Body of pancreas (tissue), 4 donors: Measurements from ENCODE around the gene OR2V1. TPM values are rescaled to one million over a fixed set of nuclear protein-coding genes. Genes with fewer than 3 reads are reported as not detected.

Experiments used
- ATAC-seq: fragments of 150-250 bp; one replicate; pipeline ENCODE4 v1.9.1; 2016
- DNase-seq, 4 donors: peaks; one replicate each; pipeline ENCODE4 v3.0.0-alpha.2; 2019
- H3K27ac ChIP-seq, 4 donors: fragments of 200-600 bp; sonication (generic); 1 replicate in 3 of 4; 2 replicates in 1 of 4; pipeline versions ENCODE4 v1.5.1 to v1.6.1; 2016 to 2019; ENCODE audit warnings: mild to moderate bottlenecking in 1 of 4, mixed read lengths in 1 of 4, moderate library complexity in 1 of 4
- H3K27me3 ChIP-seq, 2 donors: fragments of 200-600 bp; sonication (generic); one replicate each; pipeline ENCODE4 v1.6.0; 2016; ENCODE audit warnings: mild to moderate bottlenecking in 1 of 2
- H3K36me3 ChIP-seq, 2 donors: fragments of 200-600 bp; sonication (generic); replicated peaks in 1 of 2; 2 replicates each; pipeline ENCODE4 v1.5.1; 2016; ENCODE audit warnings: low read depth in 2 of 2; ENCODE audit not compliant: insufficient read depth in 1 of 2
- H3K4me1 ChIP-seq: fragments of 200-600 bp; sonication (generic); one replicate; pipeline ENCODE4 v1.6.0; 2016
- H3K4me3 ChIP-seq, 2 donors: fragments of 200-600 bp; sonication (generic); 1 replicate in 1 of 2; 2 replicates in 1 of 2; pipeline ENCODE4 v1.5.1; 2016 to 2019
- H3K9me3 ChIP-seq, 3 donors: fragments of 200-600 bp; sonication (generic); 1 replicate in 2 of 3; 2 replicates in 1 of 3; pipeline ENCODE4 v1.5.1; 2016
- POLR2A ChIP-seq, 3 donors: fragments of 450-650 bp; IDR thresholded peaks; one replicate each; pipeline ENCODE4 v1.6.1; 2016; ENCODE audit warnings: antibody characterized with exemption in 3 of 3, mild to moderate bottlenecking in 2 of 3
- WGBS, 2 donors: methylation state at CpG; one replicate each; pipeline ENCODE4 v1.1.5; 2017; 5-methylcytosine and 5-hydroxymethylcytosine counted together
- intact Hi-C: fragments of 100-400 bp; cut with DNase I; formaldehyde crosslinking; loops from one replicate; pipeline ENCODE4 v1.15.1; 2023
- total RNA-seq, 2 donors: library from RNA; depleted of rRNA; stranded (reverse); fragments of >200 nt; gene quantifications; one replicate each; pipeline ENCODE4 v1.1.0, GENCODE V29; 2016
- TF ChIP-seq, protein P1 (sequence below), 7 experiments: fragments of 450-650 bp in 4 of 7; fragments of 200-600 bp in 3 of 7; sonication (generic) in 3 of 7; IDR thresholded peaks; one replicate each; pipeline ENCODE4 v1.5.1; 2016 to 2019; ENCODE audit warnings: antibody characterized with exemption in 7 of 7

The OR2V1 gene
- total RNA-seq, 2 donors from 2014 or later, result not detected

DNA sequence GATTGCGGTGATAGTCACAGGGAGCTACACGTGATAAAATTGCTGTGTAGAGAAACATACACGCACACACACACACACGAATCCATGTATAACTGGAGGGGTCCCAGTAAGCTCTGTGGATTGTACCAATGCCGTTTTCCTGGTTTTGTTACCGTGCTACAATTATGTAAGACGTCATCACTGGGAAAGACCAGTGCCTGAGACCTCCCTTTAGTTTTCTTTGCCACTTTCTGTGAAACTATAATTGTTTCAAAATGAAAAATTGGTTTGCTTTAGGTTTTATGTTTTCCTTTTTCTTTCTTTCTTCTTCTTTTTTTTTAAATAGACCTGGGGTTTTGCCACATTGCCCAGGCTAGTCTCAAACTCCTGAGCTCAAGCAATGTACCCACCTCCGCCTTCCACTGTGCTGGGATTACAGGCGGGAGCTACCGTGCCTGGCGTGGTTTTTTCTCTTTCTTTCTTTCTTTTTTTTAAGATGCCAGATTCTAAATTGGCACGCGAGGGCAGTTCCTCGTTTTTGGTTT is 37.7 kb upstream of the OR2V1 start:
- intact Hi-C loops, result no loop called here
- Histone ChIP-seq H3K4me3 (no peak overlapping the region), H3K4me1 (peaks cover 12% of the 10 kb centered on the region), H3K27me3 (peaks cover 0 to 50% of the 10 kb centered on the region in 2 donors), H3K27ac (no peak overlapping the region), H3K9me3 (no peaks in the 10 kb centered on the region), H3K36me3 (no peaks in the 10 kb centered on the region)
- TF ChIP-seq, protein P1, sequence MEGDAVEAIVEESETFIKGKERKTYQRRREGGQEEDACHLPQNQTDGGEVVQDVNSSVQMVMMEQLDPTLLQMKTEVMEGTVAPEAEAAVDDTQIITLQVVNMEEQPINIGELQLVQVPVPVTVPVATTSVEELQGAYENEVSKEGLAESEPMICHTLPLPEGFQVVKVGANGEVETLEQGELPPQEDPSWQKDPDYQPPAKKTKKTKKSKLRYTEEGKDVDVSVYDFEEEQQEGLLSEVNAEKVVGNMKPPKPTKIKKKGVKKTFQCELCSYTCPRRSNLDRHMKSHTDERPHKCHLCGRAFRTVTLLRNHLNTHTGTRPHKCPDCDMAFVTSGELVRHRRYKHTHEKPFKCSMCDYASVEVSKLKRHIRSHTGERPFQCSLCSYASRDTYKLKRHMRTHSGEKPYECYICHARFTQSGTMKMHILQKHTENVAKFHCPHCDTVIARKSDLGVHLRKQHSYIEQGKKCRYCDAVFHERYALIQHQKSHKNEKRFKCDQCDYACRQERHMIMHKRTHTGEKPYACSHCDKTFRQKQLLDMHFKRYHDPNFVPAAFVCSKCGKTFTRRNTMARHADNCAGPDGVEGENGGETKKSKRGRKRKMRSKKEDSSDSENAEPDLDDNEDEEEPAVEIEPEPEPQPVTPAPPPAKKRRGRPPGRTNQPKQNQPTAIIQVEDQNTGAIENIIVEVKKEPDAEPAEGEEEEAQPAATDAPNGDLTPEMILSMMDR (IDR thresholded peaks at IDR 0.05), result no peak
- TF ChIP-seq POLR2A (IDR thresholded peaks at IDR 0.05), result no peak
- DNase-seq, result no peak
- ATAC-seq, result no peak
- WGBS, 2 donors, result 28% methylated on average over 14 of the region's 14 CpGs

DNA sequence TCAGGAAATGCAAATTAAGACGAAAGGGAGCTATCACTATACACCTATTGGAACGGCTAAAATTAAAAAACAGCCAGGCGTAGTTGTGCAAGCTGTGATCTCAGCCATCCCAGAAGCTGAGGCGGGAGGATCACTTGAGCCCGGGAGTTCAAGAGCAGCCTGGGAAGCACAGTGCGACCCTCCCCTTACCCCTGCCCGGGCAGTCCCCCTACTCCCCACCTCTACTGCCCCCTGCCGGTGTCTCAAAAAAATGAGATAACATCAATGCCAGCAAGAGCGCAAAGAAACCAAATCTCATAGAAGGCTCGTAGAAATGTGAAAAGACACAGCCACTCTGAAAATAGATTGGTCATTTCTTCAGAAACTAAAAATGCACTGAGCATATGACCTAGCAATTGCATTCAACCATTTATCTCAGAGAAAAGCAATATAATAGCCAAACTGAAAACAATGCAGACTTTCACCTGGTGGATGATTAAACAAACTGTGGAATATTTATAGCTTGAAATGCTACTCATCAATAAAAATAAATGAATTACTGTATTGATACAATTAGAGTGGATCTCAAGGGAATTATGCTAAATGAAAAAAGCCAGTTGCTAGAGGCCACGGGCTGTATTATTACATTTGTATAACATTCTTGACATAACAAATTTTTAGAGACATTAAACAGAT is 37.0 kb upstream of the OR2V1 start:
- Histone ChIP-seq H3K4me1 (peaks cover 12% of the 10 kb centered on the region), H3K4me3 (no peak overlapping the region), H3K27ac (no peak overlapping the region), H3K27me3 (peaks cover 0 to 43% of the 10 kb centered on the region in 2 donors), H3K9me3 (no peaks in the 10 kb centered on the region), H3K36me3 (no peaks in the 10 kb centered on the region)
- DNase-seq, result no peak
- no peak for ATAC-seq
- TF ChIP-seq, protein P1 (IDR thresholded peaks at IDR 0.05), result peak in 3 of 7 experiments; percentile 15 to 24 (median 22)
- TF ChIP-seq POLR2A (IDR thresholded peaks at IDR 0.05), result no peak
- intact Hi-C loops, result no loop called here
- 9 to 18% methylated on average over 11 of the region's 11 CpGs for WGBS, 2 donors

DNA sequence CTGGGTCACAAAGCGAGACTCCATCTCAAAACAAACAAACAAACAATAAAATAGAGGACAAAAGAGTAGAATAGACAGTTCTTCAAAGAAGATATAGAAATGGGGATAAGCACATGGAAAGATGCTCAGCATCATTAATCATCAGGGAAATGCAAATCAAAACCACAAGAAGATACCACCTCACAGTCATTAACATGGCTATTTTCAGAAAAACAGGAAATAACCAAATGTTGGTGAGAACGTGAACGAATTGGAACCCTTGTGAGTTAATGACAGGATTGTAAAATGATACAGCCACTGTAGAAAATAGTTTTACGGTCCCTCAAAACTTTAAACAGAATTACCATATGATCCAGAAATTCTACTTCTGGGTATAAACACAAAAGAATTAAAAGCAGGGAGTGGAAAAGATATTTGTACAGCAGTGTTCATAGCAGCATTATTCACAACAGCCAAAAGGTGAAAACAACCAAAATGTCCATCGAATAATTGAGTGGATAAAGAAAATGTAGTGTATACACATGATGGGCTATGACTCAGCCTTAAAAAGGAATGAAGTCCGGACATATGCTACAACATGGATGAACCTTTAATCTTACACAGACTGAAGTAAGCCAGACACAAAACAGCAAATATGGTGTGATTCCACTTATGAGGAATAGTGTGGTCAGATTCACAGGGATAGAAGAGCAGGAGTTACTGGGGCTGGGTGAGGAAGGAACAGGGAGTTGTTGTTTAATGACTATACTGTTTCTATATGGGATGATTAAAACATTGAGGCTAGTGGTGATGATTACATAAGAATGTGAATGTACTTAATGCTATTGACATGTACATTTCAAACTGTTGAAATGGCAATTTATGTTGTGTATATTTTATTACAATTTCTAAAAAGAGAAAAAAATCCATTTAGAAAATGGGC is 36.1 kb upstream of the OR2V1 start:
- TF ChIP-seq POLR2A (IDR thresholded peaks at IDR 0.05), result no peak
- TF ChIP-seq, protein P1 (IDR thresholded peaks at IDR 0.05), result no peak
- Histone ChIP-seq H3K4me1 (peaks cover 12% of the 10 kb centered on the region), H3K4me3 (no peak overlapping the region), H3K36me3 (no peaks in the 10 kb centered on the region), H3K27ac (no peak overlapping the region), H3K27me3 (peaks cover 0 to 35% of the 10 kb centered on the region in 2 donors), H3K9me3 (no peaks in the 10 kb centered on the region)
- intact Hi-C loops, result no loop called here
- WGBS, 2 donors, result 56 to 62% methylated on average over 6 of the region's 6 CpGs
- DNase-seq, result no peak
- no peak for ATAC-seq

DNA sequence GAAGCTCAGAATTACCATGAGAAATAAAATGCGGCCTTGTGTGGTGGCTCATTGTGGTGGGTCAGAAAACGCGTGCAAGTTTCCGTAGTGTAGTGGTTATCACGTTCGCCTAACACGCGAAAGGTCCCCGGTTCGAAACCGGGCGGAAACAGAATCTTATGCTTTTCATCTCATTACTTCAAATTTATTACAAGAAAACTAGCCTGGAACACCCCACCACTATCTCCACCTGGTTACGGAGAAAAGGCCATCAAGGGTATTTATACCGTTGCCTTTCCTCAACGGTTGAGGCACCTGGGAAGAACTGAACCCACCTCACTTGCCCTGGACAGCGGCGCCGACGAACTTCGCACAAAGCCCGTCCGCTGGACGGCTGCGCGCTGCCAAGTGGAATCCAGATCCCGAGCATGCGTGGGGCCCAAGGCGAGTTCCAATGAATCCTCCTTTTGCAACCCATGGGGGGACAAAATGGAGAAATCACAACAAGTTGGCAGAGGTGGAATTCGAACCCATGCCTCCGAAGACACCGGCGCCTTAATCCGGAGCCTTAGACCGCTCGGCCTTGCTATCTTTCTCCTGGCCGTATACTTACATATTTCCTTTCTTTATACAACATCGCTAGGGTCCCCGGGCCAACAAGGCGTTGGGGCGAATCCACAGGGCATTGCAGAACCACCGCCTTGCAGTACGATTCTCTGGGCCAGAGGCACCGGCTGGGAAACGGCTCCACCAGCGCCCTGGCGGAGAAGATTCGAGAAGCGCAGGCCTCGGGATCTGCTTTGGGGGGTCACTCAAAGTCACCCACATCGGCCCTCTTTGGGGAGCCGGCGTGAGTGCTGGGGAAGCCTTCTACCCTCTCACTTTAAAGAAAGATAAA is 33.3 kb upstream of the OR2V1 start:
- DNase-seq (no peak), ATAC-seq (no peak)
- TF ChIP-seq POLR2A (IDR thresholded peaks at IDR 0.05), result no peak
- TF ChIP-seq, protein P1 (IDR thresholded peaks at IDR 0.05), result no peak
- no peaks in the 10 kb centered on the region for H3K9me3 ChIP-seq
- no peaks in the 10 kb centered on the region for H3K36me3 ChIP-seq
- H3K4me1 ChIP-seq, result peaks cover 6% of the 10 kb centered on the region
- peaks cover 0 to 23% of the 10 kb centered on the region in 2 donors for H3K27me3 ChIP-seq
- intact Hi-C loops, result no loop called here
- no peak overlapping the region for H3K27ac ChIP-seq
- no peak overlapping the region for H3K4me3 ChIP-seq
- WGBS, 2 donors, result 19 to 41% methylated on average over 17 to 47 of the region's 52 CpGs
